ENCODE results near the gene FHOD3.

Gene FHOD3

GRCh38 chr18:36600548-36600947 lies 303.0 kb downstream of the FHOD3 start:
- H3K4me3 ChIP-seq (ENCODE audit: low read depth, low read length) = no peak overlapping the region
- ChIA-PET POLR2A (no interaction called here), CTCF (interaction anchor here (0.9 kb wide), 1 partner anchor 12 kb away, joined by 3 read pairs; no protein-coding TSS in a partner anchor)
- peaks cover 0 to 7% of the 10 kb centered on the region in 2 experiments; a peak in 1 of 3 replicates for H3K36me3 ChIP-seq (ENCODE audit: control insufficient read depth in 2 of 2, insufficient read depth in 1 of 2, low read length in 2 of 2)
- H3K9me3 ChIP-seq (ENCODE audit: control insufficient read depth, insufficient read depth, low read depth, low read length) = no peaks in the 10 kb centered on the region
- no peak overlapping the region for H3K27ac ChIP-seq (ENCODE audit: extremely low read depth, low read depth, low read length)
- no peaks in the 10 kb centered on the region for H3K4me1 ChIP-seq (ENCODE audit: control insufficient read depth, insufficient read depth, low read length)
- no peak for TF ChIP-seq ZNF518A (tag by site-specific recombination; conservative IDR thresholded peaks at IDR 0.05; ENCODE audit: low read depth)
- TF ChIP-seq HOXD13 (CRISPR knock-in tag; IDR thresholded peaks at IDR 0.05; ENCODE audit: borderline replicate concordance) = no peak
- no peak for TF ChIP-seq MYNN (tag by site-specific recombination; IDR thresholded peaks at IDR 0.05; ENCODE audit: borderline replicate concordance)
- TF ChIP-seq ZNF843 (tag by site-specific recombination; IDR thresholded peaks at IDR 0.05) = no peak
- no peak for TF ChIP-seq YY1 (tag by site-specific recombination; IDR thresholded peaks at IDR 0.05)
- no peak for TF ChIP-seq ZBTB6 (tag by site-specific recombination; IDR thresholded peaks at IDR 0.05)
- TF ChIP-seq ZBTB49 (tag by site-specific recombination; IDR thresholded peaks at IDR 0.05; ENCODE audit: low read depth) = no peak
- no peak for TF ChIP-seq SCRT1 (tag by site-specific recombination; IDR thresholded peaks at IDR 0.05; ENCODE audit: borderline replicate concordance)

- POLR2A ChIA-PET = no interaction called here
- Histone ChIP-seq H3K27ac (ENCODE audit: extremely low read depth, low read depth, low read length) (no peak overlapping the region), H3K36me3 (ENCODE audit: control insufficient read depth in 2 of 2, insufficient read depth in 1 of 2, low read length in 2 of 2) (peaks cover 0 to 7% of the 10 kb centered on the region in 2 experiments; a peak in 1 of 3 replicates), H3K4me3 (ENCODE audit: low read depth, low read length) (no peak overlapping the region), H3K9me3 (ENCODE audit: control insufficient read depth, insufficient read depth, low read depth, low read length) (no peaks in the 10 kb centered on the region), H3K4me1 (ENCODE audit: control insufficient read depth, insufficient read depth, low read length) (no peaks in the 10 kb centered on the region)
- CTCF ChIA-PET = interaction anchor here (0.9 kb wide), 1 partner anchor 13 kb away, joined by 3 read pairs; no protein-coding TSS in a partner anchor
- TF ChIP-seq ZNF677 (tag by site-specific recombination; IDR thresholded peaks at IDR 0.05) (no peak), ZBTB49 (tag by site-specific recombination; IDR thresholded peaks at IDR 0.05; ENCODE audit: low read depth) (no peak), TRIM28 (IDR thresholded peaks at IDR 0.05; ENCODE audit: borderline replicate concordance, low read length) (no peak), BCL11A (tag by site-specific recombination; IDR thresholded peaks at IDR 0.05; ENCODE audit: low read depth) (no peak), KLF16 (tag by site-specific recombination; IDR thresholded peaks at IDR 0.05) (no peak), ZNF529 (tag by site-specific recombination; IDR thresholded peaks at IDR 0.05; ENCODE audit: insufficient replicate concordance) (no peak), ZNF623 (tag by site-specific recombination; IDR thresholded peaks at IDR 0.05) (no peak), ZNF175 (tag by site-specific recombination; IDR thresholded peaks at IDR 0.05) (no peak), ZNF747 (tag by site-specific recombination; IDR thresholded peaks at IDR 0.05) (no peak), ZNF621 (tag by site-specific recombination; IDR thresholded peaks at IDR 0.05) (no peak), ZNF704 (tag by site-specific recombination; IDR thresholded peaks at IDR 0.05) (no peak), ZNF626 (tag by site-specific recombination; IDR thresholded peaks at IDR 0.05) (no peak), ZNF148 (tag by site-specific recombination; IDR thresholded peaks at IDR 0.05; ENCODE audit: borderline replicate concordance) (no peak)
These were observed 303.8 kb downstream of the FHOD3 start for GRCh38 chr18:36601316-36601715.
